LNCaP clone FGC (cell line): ENCODE measurements around the gene PHACTR4.

Experiments used
- DNase-seq: peaks from one replicate; pipeline ENCODE4 v3.0.0-alpha.2; 2011; ENCODE audit warnings: low read depth
- H3K4me3 ChIP-seq: 2 replicates; pipeline ENCODE4 v1.5.1; 2011; ENCODE audit warnings: mild to moderate bottlenecking, low read depth, low read length, control low read depth
- TF ChIP-seq, protein P1 (sequence below): IDR thresholded peaks from 2 replicates; pipeline ENCODE4 v1.5.1; 2012; ENCODE audit warnings: mild to moderate bottlenecking; ENCODE audit not compliant: control insufficient read depth, insufficient read depth; ENCODE audit errors: extremely low read depth

PHACTR4 gene

GRCh38 chr1:28449904-28450303 is 80.4 kb downstream of the PHACTR4 start:
- TF ChIP-seq, protein P1, sequence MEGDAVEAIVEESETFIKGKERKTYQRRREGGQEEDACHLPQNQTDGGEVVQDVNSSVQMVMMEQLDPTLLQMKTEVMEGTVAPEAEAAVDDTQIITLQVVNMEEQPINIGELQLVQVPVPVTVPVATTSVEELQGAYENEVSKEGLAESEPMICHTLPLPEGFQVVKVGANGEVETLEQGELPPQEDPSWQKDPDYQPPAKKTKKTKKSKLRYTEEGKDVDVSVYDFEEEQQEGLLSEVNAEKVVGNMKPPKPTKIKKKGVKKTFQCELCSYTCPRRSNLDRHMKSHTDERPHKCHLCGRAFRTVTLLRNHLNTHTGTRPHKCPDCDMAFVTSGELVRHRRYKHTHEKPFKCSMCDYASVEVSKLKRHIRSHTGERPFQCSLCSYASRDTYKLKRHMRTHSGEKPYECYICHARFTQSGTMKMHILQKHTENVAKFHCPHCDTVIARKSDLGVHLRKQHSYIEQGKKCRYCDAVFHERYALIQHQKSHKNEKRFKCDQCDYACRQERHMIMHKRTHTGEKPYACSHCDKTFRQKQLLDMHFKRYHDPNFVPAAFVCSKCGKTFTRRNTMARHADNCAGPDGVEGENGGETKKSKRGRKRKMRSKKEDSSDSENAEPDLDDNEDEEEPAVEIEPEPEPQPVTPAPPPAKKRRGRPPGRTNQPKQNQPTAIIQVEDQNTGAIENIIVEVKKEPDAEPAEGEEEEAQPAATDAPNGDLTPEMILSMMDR, result no peak
- DNase-seq, result no peak
- no peak overlapping the region for H3K4me3 ChIP-seq

- TF ChIP-seq, protein P1, result no peak
- H3K4me3 ChIP-seq, result no peak overlapping the region
- DNase-seq, result no peak
Observed at GRCh38 chr1:28450561-28450960, 81.0 kb downstream of the PHACTR4 start.

GRCh38 chr1:28451011-28451410 is 81.5 kb downstream of the PHACTR4 start:
- no peak overlapping the region for H3K4me3 ChIP-seq
- DNase-seq, result no peak
- TF ChIP-seq, protein P1, result no peak

DNA sequence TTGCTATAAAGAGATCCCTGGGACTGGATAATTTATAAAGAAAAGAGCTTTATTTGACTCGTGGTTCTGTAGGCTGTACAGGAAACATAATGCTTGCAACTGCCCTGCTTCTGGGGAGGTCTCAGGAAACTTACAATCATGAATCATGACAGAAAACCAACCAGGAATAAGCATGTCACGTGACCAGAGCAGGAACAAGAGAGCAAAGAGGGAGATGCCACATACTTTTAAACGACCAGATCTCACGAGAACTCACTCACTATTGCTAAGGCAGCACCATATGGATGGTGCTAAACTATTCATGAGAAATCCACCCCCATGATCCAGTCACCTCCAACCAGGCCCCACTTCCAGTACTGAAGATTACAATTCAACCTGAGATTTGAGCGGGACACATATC is 86.5 kb downstream of the PHACTR4 start:
- TF ChIP-seq, protein P1, result no peak
- DNase-seq, result no peak

GRCh38 chr1:28457678-28458077 is 88.1 kb downstream of the PHACTR4 start:
- DNase-seq, result no peak
- no peak overlapping the region for H3K4me3 ChIP-seq
- TF ChIP-seq, protein P1, result no peak

More for the DNA sequence above, 86.5 kb downstream of the PHACTR4 start:
- H3K4me3 ChIP-seq, result no peak overlapping the region

GRCh38 chr1:28458237-28459228 is 89.0 kb downstream of the PHACTR4 start:
- TF ChIP-seq, protein P1, result no peak
- no peak for DNase-seq

More at GRCh38 chr1:28458237-28459228, 89.0 kb downstream of the PHACTR4 start:
- no peak overlapping the region for H3K4me3 ChIP-seq
